OCI-LY3 (cell line): ENCODE measurements around the gene STRBP.

Source experiments
- H2AFZ ChIP-seq: fragments of 200-600, 300-600 bp; shearing (Covaris generic); 2 replicates; pipeline ENCODE4 v1.6.0; 2014; ENCODE audit warnings: antibody characterized with exemption, low read depth, low read length
- H3K27ac ChIP-seq: fragments of 200-600, 300-600 bp; sonication (generic); 2 replicates; pipeline ENCODE4 v1.5.1; 2014; ENCODE audit warnings: mild to moderate bottlenecking, low read length, moderate library complexity, mixed read lengths
- H3K27me3 ChIP-seq: fragments of 200-600, 300-600 bp; sonication (generic); 2 replicates; pipeline ENCODE4 v1.6.1; 2014; ENCODE audit warnings: low read depth, low read length, mixed read lengths
- H3K36me3 ChIP-seq: fragments of 200-600, 300-600 bp; sonication (generic); replicated peaks from 2 replicates; pipeline ENCODE3; 2014; ENCODE audit warnings: low read depth, low read length, mixed read lengths
- H3K4me1 ChIP-seq: fragments of 300-600, 200-600 bp; sonication (generic); 2 replicates; pipeline ENCODE4 v1.6.1; 2014; ENCODE audit warnings: low read length, mixed read lengths
- H3K4me2 ChIP-seq: fragments of 200-600, 300-600 bp; sonication (generic); 2 replicates; pipeline ENCODE4 v1.6.1; 2014; ENCODE audit warnings: low read length, mixed read lengths
- H3K4me3 ChIP-seq: fragments of 300-600, 200-600 bp; sonication (generic); 2 replicates; pipeline ENCODE4 v1.5.1; 2014; ENCODE audit warnings: antibody characterized with exemption, mild to moderate bottlenecking, low read length, moderate library complexity
- H3K79me2 ChIP-seq: fragments of 300-600, 200-600 bp; shearing (Covaris generic); 2 replicates; pipeline ENCODE4 v1.6.1; 2014; ENCODE audit warnings: mild to moderate bottlenecking, low read length, mixed read lengths
- H3K9ac ChIP-seq: fragments of 300-600, 200-600 bp; shearing (Covaris generic); 2 replicates; pipeline ENCODE4 v1.6.0; 2014; ENCODE audit warnings: mild to moderate bottlenecking, low read length, moderate library complexity
- H3K9me3 ChIP-seq: fragments of 200-600, 300-600 bp; shearing (Covaris generic); 2 replicates; pipeline ENCODE4 v1.6.1; 2014; ENCODE audit warnings: low read length, mixed read lengths; ENCODE audit not compliant: insufficient read depth
- H4K20me1 ChIP-seq: fragments of 200-600, 300-600 bp; sonication (generic); 2 replicates; pipeline ENCODE4 v1.6.1; 2016; ENCODE audit warnings: low read length, mixed read lengths; ENCODE audit not compliant: insufficient read depth
- EZH2phosphoT487 ChIP-seq: fragments of 200-600 bp; shearing (Covaris generic); IDR thresholded peaks from 2 replicates; pipeline ENCODE4 v1.6.1; 2018; ENCODE audit warnings: antibody characterized with exemption, mixed run types, low read depth
- TF ChIP-seq, protein P1 (sequence below): fragments of 200-600, 300-600 bp; sonication (generic); IDR thresholded peaks from 2 replicates; pipeline ENCODE4 v1.5.1; 2014; ENCODE audit warnings: antibody characterized with exemption, low read length, low read depth

Gene STRBP

DNA sequence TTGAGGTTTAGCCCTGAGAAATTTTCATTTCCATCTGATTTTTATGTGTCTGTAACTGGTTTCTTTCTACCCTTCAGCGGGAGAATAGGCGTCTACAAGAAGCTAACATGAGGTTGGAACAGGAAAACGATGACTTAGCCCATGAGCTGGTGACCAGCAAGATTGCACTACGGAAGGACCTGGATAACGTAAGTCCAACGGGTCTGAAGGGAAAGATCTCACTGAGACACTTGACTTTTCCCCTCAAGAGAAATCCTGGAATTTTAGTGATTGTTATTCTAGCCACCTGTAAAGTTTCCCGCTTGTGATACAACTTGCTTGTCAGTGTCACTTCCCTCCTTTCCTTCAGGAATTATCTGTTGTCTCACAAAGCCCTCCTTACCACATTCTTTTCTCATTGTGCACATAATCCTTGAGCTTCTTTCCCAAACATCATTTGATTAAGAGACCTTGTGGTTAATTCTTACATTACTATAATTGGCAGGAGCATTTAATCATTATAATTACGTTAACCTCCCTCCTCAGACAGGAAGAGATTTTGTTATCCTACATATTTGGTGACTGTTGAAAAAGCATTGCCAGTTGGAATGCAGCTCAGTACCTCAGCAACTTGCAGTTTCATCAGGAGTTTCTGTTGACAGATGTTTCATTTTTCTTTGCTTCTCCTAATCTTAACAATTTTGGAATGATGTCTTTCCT lies 178.0 kb downstream of the STRBP start:
- Histone ChIP-seq H3K79me2 (no peaks in the 10 kb centered on the region), H3K36me3 (peaks cover 30% of the 10 kb centered on the region), H4K20me1 (no peaks in the 10 kb centered on the region), H3K27me3 (no peaks in the 10 kb centered on the region), H3K27ac (no peak overlapping the region), H3K9ac (no peak overlapping the region), H3K4me1 (peaks cover 23% of the 10 kb centered on the region), H2AFZ (no peak overlapping the region), H3K4me3 (no peak overlapping the region), H3K9me3 (no peaks in the 10 kb centered on the region), H3K4me2 (no peak overlapping the region)
- no peak for TF ChIP-seq EZH2phosphoT487
- TF ChIP-seq, protein P1, sequence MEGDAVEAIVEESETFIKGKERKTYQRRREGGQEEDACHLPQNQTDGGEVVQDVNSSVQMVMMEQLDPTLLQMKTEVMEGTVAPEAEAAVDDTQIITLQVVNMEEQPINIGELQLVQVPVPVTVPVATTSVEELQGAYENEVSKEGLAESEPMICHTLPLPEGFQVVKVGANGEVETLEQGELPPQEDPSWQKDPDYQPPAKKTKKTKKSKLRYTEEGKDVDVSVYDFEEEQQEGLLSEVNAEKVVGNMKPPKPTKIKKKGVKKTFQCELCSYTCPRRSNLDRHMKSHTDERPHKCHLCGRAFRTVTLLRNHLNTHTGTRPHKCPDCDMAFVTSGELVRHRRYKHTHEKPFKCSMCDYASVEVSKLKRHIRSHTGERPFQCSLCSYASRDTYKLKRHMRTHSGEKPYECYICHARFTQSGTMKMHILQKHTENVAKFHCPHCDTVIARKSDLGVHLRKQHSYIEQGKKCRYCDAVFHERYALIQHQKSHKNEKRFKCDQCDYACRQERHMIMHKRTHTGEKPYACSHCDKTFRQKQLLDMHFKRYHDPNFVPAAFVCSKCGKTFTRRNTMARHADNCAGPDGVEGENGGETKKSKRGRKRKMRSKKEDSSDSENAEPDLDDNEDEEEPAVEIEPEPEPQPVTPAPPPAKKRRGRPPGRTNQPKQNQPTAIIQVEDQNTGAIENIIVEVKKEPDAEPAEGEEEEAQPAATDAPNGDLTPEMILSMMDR: no peak

DNA sequence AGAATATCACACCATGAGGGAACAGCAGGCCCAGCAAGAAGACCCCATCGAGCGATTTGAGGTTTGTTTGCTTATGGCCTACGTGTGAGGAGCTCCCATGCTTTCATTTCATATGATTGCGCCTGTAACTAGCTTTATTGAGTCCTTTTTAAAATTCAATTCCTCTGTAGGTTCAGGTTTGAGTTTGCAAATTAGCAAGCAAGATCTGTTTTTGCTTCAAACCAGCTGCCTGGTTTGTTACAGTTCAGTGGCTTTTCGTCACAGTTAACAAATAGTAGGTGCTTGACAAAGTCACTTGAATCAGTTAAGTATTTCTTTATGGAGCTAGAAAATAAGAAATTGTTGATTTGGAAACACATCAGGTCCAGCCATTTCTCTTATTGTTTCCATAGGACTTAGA lies 178.6 kb downstream of the STRBP start:
- Histone ChIP-seq H4K20me1 (no peaks in the 10 kb centered on the region), H3K4me1 (peaks cover 21% of the 10 kb centered on the region), H3K4me2 (peak overlapping the region; percentile 17; the same call in 1 of the 2 replicates), H3K36me3 (peaks cover 35% of the 10 kb centered on the region), H3K9me3 (no peaks in the 10 kb centered on the region), H3K4me3 (no peak overlapping the region), H3K79me2 (no peaks in the 10 kb centered on the region), H3K9ac (no peak overlapping the region), H3K27me3 (no peaks in the 10 kb centered on the region), H2AFZ (no peak overlapping the region), H3K27ac (peak overlapping the region; percentile 18; the same call in 1 of the 2 replicates)
- TF ChIP-seq, protein P1: no peak
- TF ChIP-seq EZH2phosphoT487: no peak

DNA sequence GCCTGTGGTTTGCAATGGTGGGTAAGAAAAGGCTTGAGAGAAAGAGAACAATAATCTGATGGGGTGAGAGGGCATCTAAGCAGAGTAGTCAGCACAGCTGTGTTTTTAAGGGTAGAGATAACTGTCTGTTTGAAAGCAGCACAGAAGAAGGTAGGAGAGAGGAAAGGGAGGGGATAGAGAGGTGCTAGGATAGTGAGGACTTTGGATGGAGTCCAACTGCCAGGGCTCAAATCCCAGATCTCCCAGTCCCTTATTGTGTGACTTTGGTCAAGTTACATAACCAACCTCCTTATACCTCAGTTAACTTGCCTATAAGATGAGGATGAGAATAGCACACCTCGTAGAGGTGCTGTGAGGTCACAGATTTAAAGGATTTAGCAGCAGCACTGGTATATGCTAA lies 179.3 kb downstream of the STRBP start:
- Histone ChIP-seq H2AFZ (no peak overlapping the region), H3K27ac (no peak overlapping the region), H3K79me2 (no peaks in the 10 kb centered on the region), H3K4me3 (no peak overlapping the region), H3K4me1 (peaks cover 18% of the 10 kb centered on the region), H3K4me2 (no peak overlapping the region; the same call in 1 of the 2 replicates), H3K9me3 (no peaks in the 10 kb centered on the region), H4K20me1 (no peaks in the 10 kb centered on the region), H3K36me3 (peaks cover 42% of the 10 kb centered on the region), H3K27me3 (no peaks in the 10 kb centered on the region), H3K9ac (no peak overlapping the region)
- TF ChIP-seq, protein P1: no peak
- TF ChIP-seq EZH2phosphoT487: no peak

DNA sequence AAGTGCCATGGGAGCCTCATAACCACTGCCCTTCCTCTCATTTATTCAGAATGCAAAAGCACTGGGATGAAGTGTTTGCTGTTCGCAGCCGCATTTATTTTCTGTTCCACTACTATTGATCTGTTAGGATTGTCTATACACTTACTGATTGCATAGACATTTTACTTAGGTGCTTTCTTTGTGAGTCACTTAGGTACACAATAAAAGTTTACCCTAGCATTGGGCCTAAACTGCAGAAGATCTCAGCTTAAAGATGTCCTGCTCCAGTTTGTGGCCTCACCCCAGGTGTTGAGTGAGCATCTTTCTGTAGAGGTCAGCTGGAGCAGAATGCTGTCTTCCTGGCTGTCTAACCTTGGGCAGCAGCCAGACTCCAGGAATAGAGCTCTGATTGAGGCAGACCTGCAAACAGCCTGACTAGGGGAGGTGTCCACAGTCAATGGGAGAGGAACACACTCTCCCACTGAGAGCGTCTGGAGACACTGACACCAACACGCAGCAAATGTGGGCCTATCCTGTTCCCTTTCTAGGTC lies 181.0 kb downstream of the STRBP start:
- Histone ChIP-seq H3K4me2 (no peak overlapping the region), H4K20me1 (no peaks in the 10 kb centered on the region), H3K4me1 (peaks cover 18% of the 10 kb centered on the region), H3K9me3 (no peaks in the 10 kb centered on the region), H3K4me3 (no peak overlapping the region), H3K79me2 (no peaks in the 10 kb centered on the region), H3K27me3 (no peaks in the 10 kb centered on the region), H3K36me3 (peaks cover 43% of the 10 kb centered on the region), H2AFZ (no peak overlapping the region), H3K9ac (no peak overlapping the region), H3K27ac (no peak overlapping the region)
- TF ChIP-seq, protein P1: no peak
- TF ChIP-seq EZH2phosphoT487: no peak
